Stimulated activated CD8-positive, alpha-beta memory T cell treated with anti-CD3 and anti-CD28 coated beads, Interleukin-7, amount 100 ng/mL, for 48 hours (primary cell): ENCODE results near the gene ERCC6.

Experiments
- DNase-seq, 2 donors: peaks; one replicate each; pipeline ENCODE4 v3.0.0-alpha.2; 2020; ENCODE audit warnings: low read depth in 1 of 2; ENCODE audit errors: extremely low read depth in 1 of 2

Gene ERCC6

GRCh38 chr10:49512121-49512809 lies 26.7 kb downstream of the ERCC6 start:
- DNase-seq: no peak

- no peak for DNase-seq
Observed at GRCh38 chr10:49509771-49510303, 29.1 kb downstream of the ERCC6 start.

GRCh38 chr10:49508654-49509053 lies 30.3 kb downstream of the ERCC6 start:
- DNase-seq: no peak

GRCh38 chr10:49508249-49508648 lies 30.7 kb downstream of the ERCC6 start:
- no peak for DNase-seq

GRCh38 chr10:49505589-49505988 lies 33.3 kb downstream of the ERCC6 start:
- no peak for DNase-seq

- no peak for DNase-seq
Observed at GRCh38 chr10:49505076-49505475, 33.8 kb downstream of the ERCC6 start.

GRCh38 chr10:49504528-49504927 lies 34.4 kb downstream of the ERCC6 start:
- no peak for DNase-seq

GRCh38 chr10:49502358-49502757 lies 36.6 kb downstream of the ERCC6 start:
- DNase-seq: no peak

GRCh38 chr10:49500412-49500811 lies 38.5 kb downstream of the ERCC6 start:
- DNase-seq: no peak

GRCh38 chr10:49499305-49499851 lies 39.5 kb downstream of the ERCC6 start:
- no peak for DNase-seq

- no peak for DNase-seq
Observed at GRCh38 chr10:49498425-49498824, 40.5 kb downstream of the ERCC6 start.

GRCh38 chr10:49497358-49497757 lies 41.6 kb downstream of the ERCC6 start:
- DNase-seq: no peak

- no peak for DNase-seq
Observed at GRCh38 chr10:49488056-49488717, 50.7 kb downstream of the ERCC6 start.

GRCh38 chr10:49486738-49487137 lies 52.2 kb downstream of the ERCC6 start:
- DNase-seq: no peak

- DNase-seq: no peak
Observed at GRCh38 chr10:49486009-49486408, 52.9 kb downstream of the ERCC6 start.

- no peak for DNase-seq
Observed at GRCh38 chr10:49484486-49485235, 54.3 kb downstream of the ERCC6 start.

- DNase-seq: no peak
Observed at GRCh38 chr10:49478819-49479218, 60.1 kb downstream of the ERCC6 start.

- DNase-seq: no peak
Observed at GRCh38 chr10:49474901-49475300, 64.0 kb downstream of the ERCC6 start.

- no peak for DNase-seq
Observed at GRCh38 chr10:49471532-49471931, 67.4 kb downstream of the ERCC6 start.

GRCh38 chr10:49465736-49466135 lies 73.2 kb downstream of the ERCC6 start:
- DNase-seq: no peak
